Trophoblast cell (in vitro differentiated cells and primary cell): ENCODE results near the gene ZNF598.

ENCODE experiments used
- DNase-seq, 2 donors: peaks; one replicate each; pipeline ENCODE4 v3.0.0-alpha.2; 2016
- H2AFZ ChIP-seq: 2 replicates; pipeline ENCODE4 v1.6.1; 2013; ENCODE audit warnings: low read length, moderate library complexity, mild to moderate bottlenecking; ENCODE audit not compliant: insufficient read depth, poor library complexity
- H2AK5ac ChIP-seq: 2 replicates; pipeline ENCODE4 v1.6.1; 2013; ENCODE audit warnings: mild to moderate bottlenecking, low read length
- H2BK120ac ChIP-seq: 2 replicates; pipeline ENCODE4 v1.6.1; 2013; ENCODE audit warnings: low read length, mild to moderate bottlenecking, moderate library complexity; ENCODE audit not compliant: insufficient read depth, poor library complexity
- H2BK12ac ChIP-seq: 2 replicates; pipeline ENCODE4 v1.6.1; 2013; ENCODE audit warnings: mild to moderate bottlenecking, low read length, moderate library complexity
- H2BK5ac ChIP-seq: 2 replicates; pipeline ENCODE4 v1.6.1; 2013; ENCODE audit warnings: low read length, low read depth, moderate library complexity, mild to moderate bottlenecking; ENCODE audit not compliant: poor library complexity
- H3K14ac ChIP-seq: 2 replicates; pipeline ENCODE4 v1.6.1; 2013; ENCODE audit warnings: mild to moderate bottlenecking, low read length
- H3K18ac ChIP-seq: 2 replicates; pipeline ENCODE4 v1.6.1; 2013; ENCODE audit warnings: mild to moderate bottlenecking, low read length
- H3K23ac ChIP-seq: 2 replicates; pipeline ENCODE4 v1.6.1; 2013; ENCODE audit warnings: low read length
- H3K27ac ChIP-seq: 2 replicates; pipeline ENCODE4 v1.5.1; 2013; ENCODE audit warnings: low read depth, mild to moderate bottlenecking, inconsistent platforms, low read length, moderate library complexity
- H3K27me3 ChIP-seq: 2 replicates; pipeline ENCODE4 v1.6.1; 2013; ENCODE audit warnings: inconsistent platforms, mild to moderate bottlenecking, low read length, moderate library complexity; ENCODE audit not compliant: insufficient read depth
- H3K36me3 ChIP-seq, 2 experiments: 1 replicate in 1 of 2; 2 replicates in 1 of 2; pipeline ENCODE4 v1.6.1; 2013; ENCODE audit warnings: low read length in 2 of 2, mild to moderate bottlenecking in 2 of 2, moderate library complexity in 1 of 2; ENCODE audit not compliant: insufficient read depth in 2 of 2, control insufficient read depth in 1 of 2
- H3K4ac ChIP-seq: 2 replicates; pipeline ENCODE4 v1.6.1; 2013; ENCODE audit warnings: low read depth, mild to moderate bottlenecking, low read length, moderate library complexity
- H3K4me1 ChIP-seq, 2 experiments: 1 replicate in 1 of 2; 2 replicates in 1 of 2; pipeline ENCODE4 v1.6.1; 2013; ENCODE audit warnings: low read length in 2 of 2, mild to moderate bottlenecking in 2 of 2, moderate library complexity in 1 of 2; ENCODE audit not compliant: insufficient read depth in 2 of 2, control insufficient read depth in 1 of 2
- H3K4me2 ChIP-seq: 2 replicates; pipeline ENCODE4 v1.6.1; 2013; ENCODE audit warnings: inconsistent platforms, mild to moderate bottlenecking, low read length, moderate library complexity
- H3K4me3 ChIP-seq: 2 replicates; pipeline ENCODE4 v1.5.1; 2013; ENCODE audit warnings: mild to moderate bottlenecking, low read depth, low read length, inconsistent platforms
- H3K79me1 ChIP-seq: one replicate; pipeline ENCODE4 v1.6.1; 2013; ENCODE audit warnings: low read length
- H3K79me2 ChIP-seq: 2 replicates; pipeline ENCODE4 v1.6.1; 2013; ENCODE audit warnings: low read length, mild to moderate bottlenecking; ENCODE audit not compliant: control insufficient read depth, insufficient read depth, poor library complexity
- H3K9ac ChIP-seq: 2 replicates; pipeline ENCODE4 v1.6.1; 2013; ENCODE audit warnings: mild to moderate bottlenecking, low read length
- H3K9me3 ChIP-seq: 2 replicates; pipeline ENCODE4 v1.6.1; 2013; ENCODE audit warnings: low read depth, mild to moderate bottlenecking, control low read depth, inconsistent platforms, low read length; ENCODE audit not compliant: insufficient read depth
- H4K12ac ChIP-seq: 2 replicates; pipeline ENCODE4 v1.6.1; 2013; ENCODE audit warnings: low read depth, mild to moderate bottlenecking, low read length, moderate library complexity
- H4K8ac ChIP-seq: 2 replicates; pipeline ENCODE4 v1.6.1; 2013; ENCODE audit warnings: low read depth, mild to moderate bottlenecking, low read length, moderate library complexity
- H4K91ac ChIP-seq: one replicate; pipeline ENCODE4 v1.6.1; 2013; ENCODE audit warnings: low read depth, mild to moderate bottlenecking, low read length, moderate library complexity
- WGBS: extraction: QIAGEN DNeasy Blood & Tissue Kit; methylation state at CpG from one replicate; pipeline ENCODE4 v1.1.7; 2013; ENCODE audit warnings: missing lambda C conversion rate; ENCODE audit not compliant: insufficient read length, insufficient coverage; ENCODE audit errors: extremely low coverage; 5-methylcytosine and 5-hydroxymethylcytosine counted together

Gene ZNF598

GRCh38 chr16:1991948-1992703, 17.5 kb downstream of the ZNF598 start:
- peak overlapping the region; percentile 78 for H3K18ac ChIP-seq
- H3K9me3 ChIP-seq, result peaks cover 19% of the 10 kb centered on the region
- no peak overlapping the region for H2BK5ac ChIP-seq
- H4K12ac ChIP-seq, result peak overlapping the region; percentile 34
- no peak overlapping the region for H3K23ac ChIP-seq
- peaks cover 5% of the 10 kb centered on the region for H3K79me1 ChIP-seq
- H3K4me1 ChIP-seq, result peaks cover 9 to 18% of the 10 kb centered on the region in 2 experiments
- H3K27me3 ChIP-seq, result peaks cover 33% of the 10 kb centered on the region
- peak overlapping the region; percentile 53 for H3K14ac ChIP-seq
- no peak overlapping the region for H3K9ac ChIP-seq
- H3K4me2 ChIP-seq, result peak overlapping the region; percentile 42
- no peak overlapping the region for H3K4ac ChIP-seq
- H4K8ac ChIP-seq, result peak overlapping the region; percentile 87
- H3K4me3 ChIP-seq, result peak overlapping the region; percentile 42
- no peak overlapping the region for H3K27ac ChIP-seq
- no CpG with 5 or more reads among the region's 96 CpGs for WGBS
- H2BK12ac ChIP-seq, result peak overlapping the region; percentile 25
- peaks cover 5 to 6% of the 10 kb centered on the region in 2 experiments for H3K36me3 ChIP-seq
- H3K79me2 ChIP-seq, result no peaks in the 10 kb centered on the region
- peak overlapping the region; percentile 56 for H4K91ac ChIP-seq
- no peak overlapping the region for H2BK120ac ChIP-seq
- H2AFZ ChIP-seq, result peak overlapping the region; percentile 89
- no peak overlapping the region for H2AK5ac ChIP-seq
- DNase-seq, result peak; percentile 86 to 92

GRCh38 chr16:1991588-1991947, 18.1 kb downstream of the ZNF598 start:
- H3K36me3 ChIP-seq, result peaks cover 6 to 7% of the 10 kb centered on the region in 2 experiments
- H3K27me3 ChIP-seq, result peaks cover 33% of the 10 kb centered on the region
- H3K4me1 ChIP-seq, result peaks cover 9 to 18% of the 10 kb centered on the region in 2 experiments
- H4K8ac ChIP-seq, result peak overlapping the region; percentile 87
- peak overlapping the region; percentile 56 for H4K91ac ChIP-seq
- H2AK5ac ChIP-seq, result no peak overlapping the region
- H3K4me3 ChIP-seq, result peak overlapping the region; percentile 42
- H2BK120ac ChIP-seq, result no peak overlapping the region
- no peak for DNase-seq
- no peak overlapping the region for H4K12ac ChIP-seq
- peak overlapping the region; percentile 78 for H3K18ac ChIP-seq
- H2BK12ac ChIP-seq, result peak overlapping the region; percentile 25
- no peaks in the 10 kb centered on the region for H3K79me2 ChIP-seq
- no peak overlapping the region for H2BK5ac ChIP-seq
- H3K4ac ChIP-seq, result no peak overlapping the region
- peaks cover 19% of the 10 kb centered on the region for H3K9me3 ChIP-seq
- H3K23ac ChIP-seq, result no peak overlapping the region
- H3K27ac ChIP-seq, result no peak overlapping the region
- peak overlapping the region; percentile 40 for H3K4me2 ChIP-seq
- no peak overlapping the region for H3K9ac ChIP-seq
- peak overlapping the region; percentile 89 for H2AFZ ChIP-seq
- no CpG with 5 or more reads among the region's 22 CpGs for WGBS
- peaks cover 5% of the 10 kb centered on the region for H3K79me1 ChIP-seq
- peak overlapping the region; percentile 53 for H3K14ac ChIP-seq

GRCh38 chr16:1991135-1991551, 18.5 kb downstream of the ZNF598 start:
- Histone ChIP-seq H4K12ac (no peak overlapping the region), H3K4ac (no peak overlapping the region), H2AFZ (no peak overlapping the region), H3K36me3 (peaks cover 10 to 11% of the 10 kb centered on the region in 2 experiments), H2BK12ac (no peak overlapping the region), H3K4me3 (no peak overlapping the region), H3K18ac (no peak overlapping the region), H4K91ac (no peak overlapping the region), H3K9ac (no peak overlapping the region), H3K9me3 (peaks cover 19% of the 10 kb centered on the region), H2BK120ac (no peak overlapping the region), H3K14ac (no peak overlapping the region), H3K4me2 (peak overlapping the region; percentile 17), H4K8ac (no peak overlapping the region), H3K4me1 (peaks cover 9 to 18% of the 10 kb centered on the region in 2 experiments), H3K79me2 (no peaks in the 10 kb centered on the region), H3K79me1 (peaks cover 5% of the 10 kb centered on the region), H2AK5ac (no peak overlapping the region), H3K23ac (no peak overlapping the region), H3K27ac (no peak overlapping the region), H2BK5ac (no peak overlapping the region), H3K27me3 (peaks cover 33% of the 10 kb centered on the region)
- no peak for DNase-seq
- WGBS, result no CpG with 5 or more reads among the region's 18 CpGs

- H3K27me3 ChIP-seq, result peaks cover 33% of the 10 kb centered on the region
- H3K14ac ChIP-seq, result peak overlapping the region; percentile 16
- no CpG with 5 or more reads among the region's 50 CpGs for WGBS
- H4K12ac ChIP-seq, result peak overlapping the region; percentile 23
- H3K27ac ChIP-seq, result no peak overlapping the region
- H3K9me3 ChIP-seq, result peaks cover 19% of the 10 kb centered on the region
- H3K18ac ChIP-seq, result peak overlapping the region; percentile 9
- peaks cover 5% of the 10 kb centered on the region for H3K79me1 ChIP-seq
- no peak overlapping the region for H3K4ac ChIP-seq
- peaks cover 16 to 17% of the 10 kb centered on the region in 2 experiments for H3K36me3 ChIP-seq
- H2BK12ac ChIP-seq, result peak overlapping the region; percentile 5
- H3K23ac ChIP-seq, result no peak overlapping the region
- H4K8ac ChIP-seq, result peak overlapping the region; percentile 44
- H3K4me1 ChIP-seq, result peaks cover 9 to 19% of the 10 kb centered on the region in 2 experiments
- peak overlapping the region; percentile 25 for H2BK120ac ChIP-seq
- no peak overlapping the region for H2BK5ac ChIP-seq
- H4K91ac ChIP-seq, result peak overlapping the region; percentile 15
- peak overlapping the region; percentile 63 for H3K4me2 ChIP-seq
- H3K79me2 ChIP-seq, result no peaks in the 10 kb centered on the region
- H2AFZ ChIP-seq, result peak overlapping the region; percentile 3
- peak overlapping the region; percentile 23 for H3K4me3 ChIP-seq
- H3K9ac ChIP-seq, result no peak overlapping the region
- peak; percentile 38 to 54 for DNase-seq
- H2AK5ac ChIP-seq, result peak overlapping the region; percentile 13
Measured at GRCh38 chr16:1990351-1991134, 19.1 kb downstream of the ZNF598 start.
